Smooth muscle cell of the brain vasculature (primary cell): ENCODE measurements around the gene TNRC18.
A peak's percentile ranks its signal among the peaks of the same experiment; 100 is the strongest.
"Not testable (repeated sequence)": the region's sequence is repeated elsewhere in the genome, so short reads cannot be mapped to it uniquely, and the experiment has no call there.

ENCODE experiments used
- DNase-seq: peaks from one replicate; pipeline ENCODE4 v3.0.0-alpha.2; 2012; ENCODE audit warnings: low read depth, low spot score

TNRC18 gene

DNA sequence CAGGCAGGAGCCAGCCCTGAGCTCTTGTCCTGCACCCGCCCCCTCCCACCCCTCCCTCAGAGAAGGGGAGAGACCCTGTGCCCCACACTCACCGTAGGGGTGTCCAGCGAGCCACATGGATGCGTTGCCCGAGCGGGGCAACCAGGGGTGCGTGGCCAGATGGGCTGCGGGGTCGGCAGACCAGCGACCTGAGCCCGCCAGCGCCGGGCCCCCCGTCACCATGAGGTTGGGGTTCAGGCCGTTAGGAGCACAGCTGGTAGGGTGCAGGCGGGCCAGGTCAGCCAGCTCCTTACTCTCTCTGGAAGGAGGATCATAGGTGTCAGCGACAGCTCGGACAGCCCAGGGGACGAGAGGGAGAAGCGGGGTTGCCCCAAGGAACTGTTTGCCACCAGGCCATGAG lies 46.4 kb downstream of the TNRC18 start:
- no peak for DNase-seq

GRCh38 chr7:5375925-5376324 lies 47.7 kb downstream of the TNRC18 start:
- DNase-seq = no peak

DNA sequence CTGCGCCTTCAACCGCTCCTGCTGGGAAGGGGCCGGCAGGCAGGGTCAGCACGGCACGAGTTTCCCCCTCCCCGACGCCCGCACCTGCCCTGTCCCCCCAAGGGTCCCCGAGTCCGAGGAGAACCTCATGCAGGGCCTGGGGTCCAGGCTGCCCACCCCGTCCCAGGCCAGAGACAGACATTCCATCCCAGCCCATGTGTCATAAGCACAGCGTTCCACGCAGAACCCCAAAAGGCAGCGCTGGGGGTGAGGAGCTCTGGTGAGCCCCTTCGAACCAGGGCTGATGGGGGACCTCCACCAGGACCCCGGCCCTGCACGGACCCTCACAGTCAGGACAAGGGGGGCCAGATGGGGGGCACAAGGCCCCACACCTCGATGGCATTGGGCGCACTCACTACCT lies 49.2 kb downstream of the TNRC18 start:
- no peak for DNase-seq

DNA sequence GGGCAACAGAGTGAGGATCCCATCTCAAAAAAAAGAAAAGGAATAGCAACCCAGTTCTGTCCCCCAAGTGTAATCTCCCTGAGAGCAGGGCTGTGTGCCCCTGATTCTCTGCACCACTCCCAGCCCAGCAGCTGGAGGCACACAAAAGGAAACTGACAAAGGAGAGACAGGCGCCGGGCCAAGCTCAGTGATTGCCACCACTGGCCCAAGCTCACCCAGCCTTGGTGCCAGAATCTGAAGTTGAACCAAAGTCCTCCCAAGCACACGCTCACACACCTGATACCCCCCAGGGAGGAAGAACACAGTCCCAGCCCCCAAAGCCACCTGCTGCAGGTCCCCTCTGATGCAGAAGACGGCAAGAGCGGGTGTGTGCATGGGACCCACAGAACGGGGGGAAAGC lies 50.3 kb downstream of the TNRC18 start:
- no peak for DNase-seq

- no peak for DNase-seq
Observed at GRCh38 chr7:5370454-5371353, 52.9 kb downstream of the TNRC18 start.

GRCh38 chr7:5367661-5368060 lies 56.0 kb downstream of the TNRC18 start:
- DNase-seq = no peak

DNA sequence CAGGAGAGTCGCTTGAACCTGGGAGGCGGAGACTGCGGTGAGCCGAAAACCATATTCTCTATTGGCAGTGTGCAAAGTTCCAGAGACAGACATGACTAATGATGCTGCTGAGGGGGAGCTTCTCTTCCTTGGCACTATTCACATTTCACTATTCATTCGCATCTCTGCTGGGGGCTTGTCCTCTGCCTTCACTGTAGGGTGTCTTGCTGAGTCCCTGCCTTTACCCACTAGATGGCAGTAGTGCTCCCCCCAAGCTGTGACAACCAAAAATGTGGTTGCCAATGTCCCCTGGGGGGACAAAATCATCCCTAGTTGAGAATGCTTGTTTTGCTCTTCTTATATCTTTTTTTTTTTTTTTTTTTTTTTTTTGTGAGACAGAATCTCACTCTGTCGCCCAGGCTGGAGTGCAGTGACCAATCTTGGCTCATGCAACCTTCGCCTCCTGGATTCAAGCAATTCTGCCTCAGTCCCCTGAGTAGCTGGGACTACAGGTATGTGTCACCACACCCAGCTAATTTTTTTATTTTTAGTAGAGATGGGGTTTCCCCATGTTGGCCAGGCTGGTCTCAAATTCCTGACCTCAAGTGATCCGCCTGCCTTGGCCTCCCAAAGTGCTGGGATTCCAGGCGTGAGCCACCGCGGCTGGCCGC lies 57.5 kb downstream of the TNRC18 start:
- DNase-seq = peak; percentile 50

GRCh38 chr7:5363729-5364128 lies 59.9 kb downstream of the TNRC18 start:
- DNase-seq = no peak

DNA sequence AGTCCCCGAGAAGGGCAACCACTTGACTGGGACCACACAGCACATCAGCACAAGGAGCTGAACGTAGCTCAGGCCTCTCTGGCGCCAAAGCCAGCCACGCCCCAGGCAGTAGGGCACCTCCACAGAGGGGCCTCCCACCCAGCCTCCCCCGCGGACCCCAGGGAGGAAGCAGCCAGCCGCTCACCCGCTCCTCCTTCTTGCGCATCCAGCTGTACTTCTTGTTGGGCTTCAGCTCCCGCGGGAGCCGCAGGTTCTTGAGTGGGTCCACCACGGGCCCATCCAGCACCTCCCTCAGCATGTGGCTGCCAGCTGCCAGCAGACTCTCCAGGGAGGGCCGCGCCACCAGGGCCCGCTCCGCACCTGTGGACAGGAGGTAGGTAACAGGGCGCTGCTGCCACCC lies 61.2 kb downstream of the TNRC18 start:
- no peak for DNase-seq

GRCh38 chr7:5361446-5362127 lies 62.0 kb downstream of the TNRC18 start:
- DNase-seq = no peak

DNA sequence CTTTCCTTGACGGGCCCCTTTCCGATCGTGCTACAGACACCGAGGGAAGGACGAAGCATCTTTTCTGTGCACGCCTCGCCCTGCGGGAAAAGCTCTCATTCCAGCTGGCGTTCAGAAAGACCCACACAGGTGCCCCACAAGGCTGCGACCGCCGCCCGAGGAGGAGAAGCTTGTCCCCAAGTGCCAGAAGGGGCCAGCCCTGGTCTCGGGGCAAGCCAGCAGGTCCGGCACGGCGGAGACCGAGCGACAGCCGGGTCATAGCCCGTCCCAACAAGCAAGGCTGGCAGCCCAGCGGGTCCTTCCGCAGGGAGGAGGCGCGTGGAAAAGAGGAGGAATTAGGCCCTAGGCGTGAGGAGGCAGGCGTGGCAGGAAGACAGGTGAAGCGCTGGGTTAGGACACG lies 62.7 kb downstream of the TNRC18 start:
- DNase-seq = no peak

- no peak for DNase-seq
Observed at GRCh38 chr7:5360451-5360850, 63.2 kb downstream of the TNRC18 start.

DNA sequence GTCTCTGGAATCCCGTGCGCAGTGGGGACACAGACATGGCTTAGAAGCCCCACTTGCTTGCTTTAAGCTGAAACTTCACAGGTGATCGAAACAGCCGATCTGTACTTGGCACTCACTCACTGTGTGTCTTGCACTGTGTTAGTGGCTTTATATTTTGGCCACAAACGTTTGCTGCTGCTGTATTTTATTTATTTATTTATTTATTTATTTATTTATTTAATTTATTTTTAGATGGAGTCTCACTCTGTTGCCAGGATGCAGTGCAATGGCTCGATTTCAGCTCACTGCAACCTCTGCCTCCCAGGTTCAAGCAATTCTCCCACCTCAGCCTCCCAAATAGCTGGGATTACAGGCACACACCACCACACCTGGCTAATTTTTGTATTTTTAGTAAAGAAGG lies 63.6 kb downstream of the TNRC18 start:
- DNase-seq = not testable (repeated sequence)

DNA sequence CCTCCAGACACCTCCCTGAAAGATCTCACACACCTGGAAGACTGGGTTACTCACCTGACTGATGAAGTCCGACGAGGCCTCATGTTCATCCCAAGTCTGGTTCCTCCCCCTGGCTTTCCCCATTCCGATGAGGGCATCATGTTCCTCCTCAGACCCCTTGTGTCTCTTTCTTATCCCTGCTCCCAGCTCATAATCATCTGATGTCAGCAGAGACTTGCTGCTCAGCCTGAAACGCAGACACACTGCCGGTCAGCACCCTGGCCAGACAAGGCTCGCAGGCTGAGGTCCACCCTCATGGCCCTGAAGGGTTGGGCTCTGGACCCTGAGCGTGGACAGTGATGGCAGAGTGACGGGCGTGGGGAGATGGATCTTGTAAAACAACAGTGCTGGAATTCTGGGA lies 64.3 kb downstream of the TNRC18 start:
- no peak for DNase-seq

DNA sequence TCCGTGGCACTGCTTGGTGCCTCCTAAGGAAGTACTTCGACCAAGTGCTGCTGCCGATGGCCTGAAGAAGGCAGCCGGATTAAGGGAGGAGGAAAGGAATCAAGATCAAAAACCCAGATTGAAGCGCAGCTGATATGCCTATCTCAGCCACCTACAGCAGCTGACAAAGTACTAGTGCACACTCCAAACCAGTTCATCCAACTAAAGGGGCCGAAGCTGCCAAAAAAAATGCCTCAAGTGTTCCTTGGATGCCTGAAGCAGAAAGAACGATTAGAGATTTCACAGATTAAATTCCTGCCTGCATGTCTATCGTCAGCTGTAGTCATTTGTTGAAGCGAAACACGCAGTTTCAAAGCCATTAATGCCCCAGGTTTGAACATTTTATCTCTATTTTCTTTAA lies 65.7 kb downstream of the TNRC18 start:
- DNase-seq = no peak

DNA sequence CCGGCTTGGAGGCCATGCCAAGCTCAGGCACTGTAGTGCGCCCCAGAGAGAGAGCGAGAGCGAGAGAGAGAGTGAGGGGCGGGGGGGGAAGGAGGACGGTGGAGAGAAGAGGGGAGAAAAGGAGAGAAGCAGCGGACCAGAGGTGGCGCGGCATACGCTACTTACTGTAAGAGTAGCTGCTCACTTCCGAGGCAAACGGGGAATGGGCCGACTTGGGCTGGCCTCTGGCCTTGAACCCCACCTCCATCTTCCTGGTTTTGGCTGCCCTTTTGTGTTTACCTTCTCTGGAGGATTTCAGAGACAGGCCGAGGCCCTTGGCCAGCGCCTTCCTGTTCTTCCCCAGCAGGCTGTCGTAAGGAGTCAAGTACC lies 66.9 kb downstream of the TNRC18 start:
- no peak for DNase-seq

GRCh38 chr7:5354460-5355232 lies 69.0 kb downstream of the TNRC18 start:
- no peak for DNase-seq

DNA sequence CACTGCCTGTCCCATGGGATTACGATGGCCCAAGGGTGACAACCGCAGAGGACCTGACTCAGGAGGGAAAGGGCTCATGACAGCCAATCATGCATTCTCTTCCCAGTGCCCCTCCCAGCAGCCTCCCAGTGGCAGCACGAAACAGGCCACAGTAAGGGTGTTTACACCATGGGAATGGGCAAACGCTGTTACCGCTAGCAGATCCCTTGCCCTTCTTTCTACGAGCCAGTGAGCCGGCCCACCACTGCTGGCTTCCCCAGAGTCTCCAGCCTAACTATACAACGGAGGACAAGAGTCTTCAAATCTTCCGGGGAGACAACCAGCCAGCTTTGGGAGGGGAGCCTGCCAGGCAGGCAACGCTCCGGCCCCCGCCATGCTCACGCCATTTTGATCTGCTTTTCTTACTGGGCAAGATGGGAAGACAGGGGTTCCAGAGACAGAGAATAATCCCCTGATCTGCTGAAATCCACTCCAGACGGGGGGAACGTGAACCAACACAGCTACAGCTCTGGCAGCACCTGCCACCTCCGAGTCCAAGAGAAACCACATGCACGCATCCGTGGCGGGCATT lies 71.1 kb downstream of the TNRC18 start:
- no peak for DNase-seq

DNA sequence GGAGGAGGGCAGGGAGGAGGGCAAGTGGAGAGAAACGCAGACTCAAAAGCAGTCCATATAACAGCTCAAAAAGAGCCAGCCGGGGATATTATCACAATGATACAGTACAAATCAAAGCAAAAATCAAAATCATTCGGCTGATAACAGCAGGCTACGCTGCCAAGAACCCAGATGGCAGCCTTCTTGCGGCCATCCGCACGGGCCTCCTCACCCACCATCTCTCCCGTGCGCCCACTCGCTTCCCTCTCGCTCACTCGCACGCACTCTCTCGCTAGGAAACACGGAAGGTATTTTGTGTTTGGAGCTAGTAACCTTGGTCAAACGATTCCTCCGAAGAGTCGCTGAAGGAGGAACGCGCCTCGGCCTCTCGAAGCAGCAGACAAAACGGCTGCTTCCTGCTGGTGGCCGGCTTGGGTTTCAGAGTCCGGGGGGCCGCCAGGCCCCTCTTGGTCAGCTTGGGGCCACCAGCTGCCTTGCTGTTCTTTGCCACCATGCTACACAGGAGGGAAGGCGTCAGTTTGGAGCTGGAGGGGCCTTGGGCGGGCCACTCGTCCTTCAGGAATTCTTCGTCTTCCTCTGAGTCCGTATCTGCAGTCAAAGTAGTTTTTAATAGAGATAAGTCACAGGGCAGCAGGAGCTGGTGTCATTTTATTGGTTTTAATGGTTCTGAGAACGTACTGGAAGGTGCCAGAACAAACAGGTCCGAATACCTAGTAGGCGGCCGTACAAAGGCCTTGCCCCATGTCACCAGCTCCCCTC lies 71.9 kb downstream of the TNRC18 start:
- DNase-seq = no peak

DNA sequence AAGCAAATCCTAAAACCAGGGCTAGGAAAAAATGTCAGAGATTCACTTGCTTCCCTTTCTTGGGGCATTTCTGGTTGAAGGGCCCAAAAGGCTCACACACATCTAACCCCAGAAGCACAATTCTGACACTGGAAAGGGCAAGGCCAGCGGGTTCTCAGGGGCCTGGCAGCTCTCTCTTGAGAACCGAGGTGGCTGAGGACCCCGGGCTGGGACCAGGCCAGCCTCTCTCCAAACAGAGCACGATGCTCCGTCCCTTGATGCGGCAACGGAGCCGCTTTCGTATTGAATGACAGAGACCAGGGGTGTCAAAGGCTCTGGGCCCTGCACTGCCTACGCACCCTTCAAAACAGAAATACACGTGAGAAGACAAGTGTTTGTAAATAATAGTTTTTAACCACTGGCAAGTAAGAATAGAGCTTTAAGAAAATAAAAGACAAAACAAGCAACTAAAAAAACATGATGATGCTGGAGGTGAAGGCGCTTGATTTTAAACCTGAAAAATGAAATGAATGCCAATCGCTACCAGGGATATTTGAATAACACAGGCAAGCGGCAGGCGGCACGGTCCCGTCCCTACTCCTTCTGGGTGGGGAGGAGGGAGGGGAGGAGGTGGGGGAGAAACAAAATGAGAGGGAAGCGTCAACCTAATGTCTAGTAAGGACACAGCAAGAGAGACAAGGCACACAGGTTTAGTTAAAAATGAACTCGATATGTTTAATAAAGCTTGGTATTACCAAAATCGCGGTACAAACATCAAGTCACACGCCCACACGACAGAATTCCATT lies 72.8 kb downstream of the TNRC18 start:
- no peak for DNase-seq
